Smooth muscle cell (in vitro differentiated cells): ENCODE results near the gene SYK. TPM values are rescaled to one million over a fixed set of nuclear protein-coding genes. Genes with fewer than 3 reads are reported as not detected.

Experiments
- DNase-seq: peaks from one replicate; lab custom pipeline; 2025; ENCODE audit not compliant: unreplicated experiment; lab: John Stamatoyannopoulos, UW
- H2AFZ ChIP-seq: fragments of 200-600 bp; sonication (generic); 2 replicates; pipeline ENCODE4 v1.6.0; 2016; ENCODE audit warnings: antibody characterized with exemption, low read depth, mild to moderate bottlenecking
- H3F3A ChIP-seq: fragments of 200-600 bp; sonication (generic); 2 replicates; pipeline ENCODE4 v1.6.0; 2017; ENCODE audit warnings: antibody characterized with exemption, low read depth
- H3K27ac ChIP-seq: fragments of 200-600 bp; sonication (generic); 2 replicates; pipeline ENCODE4 v1.5.1; 2016; ENCODE audit warnings: low read depth, mild to moderate bottlenecking
- H3K27me3 ChIP-seq: fragments of 200-600 bp; sonication (generic); 2 replicates; pipeline ENCODE4 v1.6.1; 2016; ENCODE audit warnings: low read depth, mild to moderate bottlenecking
- H3K36me3 ChIP-seq: fragments of 200-600 bp; sonication (generic); 2 replicates; pipeline ENCODE4 v1.5.1; 2016; ENCODE audit warnings: low read depth
- H3K4me1 ChIP-seq: fragments of 200-600 bp; sonication (generic); 2 replicates; pipeline ENCODE4 v1.5.1; 2016; ENCODE audit warnings: low read depth
- H3K4me2 ChIP-seq: fragments of 200-600 bp; sonication (generic); 2 replicates; pipeline ENCODE4 v1.6.0; 2016; ENCODE audit warnings: mild to moderate bottlenecking
- H3K4me3 ChIP-seq: fragments of 200-600 bp; sonication (generic); 2 replicates; pipeline ENCODE4 v1.5.1; 2016; ENCODE audit warnings: mild to moderate bottlenecking
- H3K79me2 ChIP-seq: fragments of 200-600 bp; sonication (generic); 2 replicates; pipeline ENCODE4 v1.6.0; 2016; ENCODE audit warnings: low read depth, mild to moderate bottlenecking
- H3K9ac ChIP-seq: fragments of 200-600 bp; sonication (generic); 2 replicates; pipeline ENCODE4 v1.6.0; 2016; ENCODE audit warnings: low read depth
- H3K9me3 ChIP-seq: fragments of 200-600 bp; sonication (generic); replicated peaks from 2 replicates; pipeline ENCODE4 v1.5.1; 2016; ENCODE audit warnings: low read depth
- H4K20me1 ChIP-seq: fragments of 200-600 bp; sonication (generic); 2 replicates; pipeline ENCODE4 v1.6.0; 2016; ENCODE audit warnings: low read depth
- CTCF ChIP-seq: fragments of 200-600 bp; sonication (generic); IDR thresholded peaks from 2 replicates; pipeline ENCODE4 v1.5.1; 2017; ENCODE audit warnings: borderline replicate concordance, mild to moderate bottlenecking, antibody characterized with exemption; ENCODE audit not compliant: insufficient read depth, poor library complexity, severe bottlenecking
- WGBS: methylation state at CpG from one replicate; pipeline ENCODE4 v1.1.7; 2016; ENCODE audit warnings: low lambda C conversion rate; 5-methylcytosine and 5-hydroxymethylcytosine counted together
- polyA plus RNA-seq: library from polyadenylated mRNA; unstranded; fragments of >200 nt; fragmentation: Nextera tagmentation; extraction: Ambion mirVana; gene quantifications from 2 replicates; pipeline ENCODE4 v1.2.1, GENCODE V29; 2016
- total RNA-seq: library from RNA; depleted of rRNA; stranded (reverse); fragments of >200 nt; gene quantifications from 2 replicates; pipeline ENCODE4 v1.2.3, GENCODE V29; 2014

Gene SYK
- total and polyA plus RNA-seq, 2 experiments from 2014 or later: 0.09 TPM; not detected in 1

GRCh38 chr9:90841615-90842014 lies 40.0 kb downstream of the SYK start:
- no peak for DNase-seq
- no peak overlapping the region for H3K27ac ChIP-seq
- H3K9ac ChIP-seq: no peak overlapping the region
- H3K4me3 ChIP-seq: no peak overlapping the region
- no peaks in the 10 kb centered on the region for H3K36me3 ChIP-seq
- no peaks in the 10 kb centered on the region for H3K79me2 ChIP-seq
- H3K4me1 ChIP-seq: no peaks in the 10 kb centered on the region
- H2AFZ ChIP-seq: no peak overlapping the region
- WGBS: 91% methylated on average over 1 of the region's 1 CpG
- H3K9me3 ChIP-seq: no peaks in the 10 kb centered on the region
- no peak for TF ChIP-seq CTCF
- H4K20me1 ChIP-seq: no peaks in the 10 kb centered on the region
- no peaks in the 10 kb centered on the region for H3F3A ChIP-seq
- H3K4me2 ChIP-seq: no peak overlapping the region
- no peaks in the 10 kb centered on the region for H3K27me3 ChIP-seq

GRCh38 chr9:90842176-90842777 lies 40.7 kb downstream of the SYK start:
- no peak for TF ChIP-seq CTCF

GRCh38 chr9:90842996-90843395 lies 41.4 kb downstream of the SYK start:
- no peak for DNase-seq
- WGBS: 88% methylated on average over 14 of the region's 14 CpGs
- Histone ChIP-seq H2AFZ (no peak overlapping the region), H3K36me3 (no peaks in the 10 kb centered on the region), H3K9ac (no peak overlapping the region), H3K9me3 (no peaks in the 10 kb centered on the region), H3K4me2 (no peak overlapping the region), H3K27me3 (no peaks in the 10 kb centered on the region), H3K27ac (no peak overlapping the region), H3F3A (no peaks in the 10 kb centered on the region), H3K4me1 (no peaks in the 10 kb centered on the region), H3K79me2 (no peaks in the 10 kb centered on the region), H3K4me3 (no peak overlapping the region), H4K20me1 (no peaks in the 10 kb centered on the region)
- TF ChIP-seq CTCF: no peak

More at GRCh38 chr9:90842176-90842777, 40.7 kb downstream of the SYK start:
- H3K4me2 ChIP-seq: no peak overlapping the region
- 94% methylated on average over 7 of the region's 7 CpGs for WGBS
- H3K4me1 ChIP-seq: no peaks in the 10 kb centered on the region
- no peak for DNase-seq
- H3K9ac ChIP-seq: no peak overlapping the region
- no peak overlapping the region for H3K4me3 ChIP-seq
- H4K20me1 ChIP-seq: no peaks in the 10 kb centered on the region
- H3F3A ChIP-seq: no peaks in the 10 kb centered on the region
- no peak overlapping the region for H3K27ac ChIP-seq
- no peaks in the 10 kb centered on the region for H3K79me2 ChIP-seq
- no peaks in the 10 kb centered on the region for H3K36me3 ChIP-seq
- no peaks in the 10 kb centered on the region for H3K27me3 ChIP-seq
- no peak overlapping the region for H2AFZ ChIP-seq
- H3K9me3 ChIP-seq: no peaks in the 10 kb centered on the region

GRCh38 chr9:90843525-90843924 lies 41.9 kb downstream of the SYK start:
- Histone ChIP-seq H3K79me2 (no peaks in the 10 kb centered on the region), H4K20me1 (no peaks in the 10 kb centered on the region), H3K27ac (no peak overlapping the region), H3K4me2 (no peak overlapping the region), H3K36me3 (no peaks in the 10 kb centered on the region), H3F3A (no peaks in the 10 kb centered on the region), H3K9ac (no peak overlapping the region), H3K27me3 (no peaks in the 10 kb centered on the region), H2AFZ (no peak overlapping the region), H3K9me3 (no peaks in the 10 kb centered on the region), H3K4me1 (no peaks in the 10 kb centered on the region), H3K4me3 (no peak overlapping the region)
- 97% methylated on average over 6 of the region's 6 CpGs for WGBS
- DNase-seq: no peak
- no peak for TF ChIP-seq CTCF
